GM21529 (cell line): ENCODE data around the gene CPNE1.

Experiments
- ATAC-seq: cut with Tn5 transposase; IDR thresholded peaks from one replicate; pipeline ENCODE4 v1.9.1; 2021; ENCODE audit not compliant: unreplicated experiment

The CPNE1 gene

GRCh38 chr20:35654415-35654814, 10.3 kb downstream of the CPNE1 start:
- no peak for ATAC-seq

GRCh38 chr20:35653893-35654292, 10.8 kb downstream of the CPNE1 start:
- ATAC-seq = no peak

- ATAC-seq = no peak
Measured at GRCh38 chr20:35653430-35653734, 11.3 kb downstream of the CPNE1 start.

GRCh38 chr20:35652641-35653429, 11.9 kb downstream of the CPNE1 start:
- ATAC-seq = no peak

- no peak for ATAC-seq
Measured at GRCh38 chr20:35651958-35652357, 12.7 kb downstream of the CPNE1 start.

- ATAC-seq = no peak
Measured at GRCh38 chr20:35650632-35651031, 14.1 kb downstream of the CPNE1 start.

GRCh38 chr20:35648836-35649235, 15.9 kb downstream of the CPNE1 start:
- no peak for ATAC-seq

GRCh38 chr20:35644806-35645205, 19.9 kb downstream of the CPNE1 start:
- ATAC-seq = no peak

GRCh38 chr20:35643045-35643444, 21.7 kb downstream of the CPNE1 start:
- no peak for ATAC-seq

- no peak for ATAC-seq
Measured at GRCh38 chr20:35641743-35642142, 23.0 kb downstream of the CPNE1 start.

- no peak for ATAC-seq
Measured at GRCh38 chr20:35640724-35641123, 24.0 kb downstream of the CPNE1 start.

GRCh38 chr20:35638751-35639150, 25.9 kb downstream of the CPNE1 start:
- ATAC-seq = no peak

GRCh38 chr20:35637276-35637675, 27.4 kb downstream of the CPNE1 start:
- ATAC-seq = no peak

GRCh38 chr20:35636095-35636494, 28.6 kb downstream of the CPNE1 start:
- no peak for ATAC-seq

- no peak for ATAC-seq
Measured at GRCh38 chr20:35635652-35636051, 29.0 kb downstream of the CPNE1 start.

- no peak for ATAC-seq
Measured at GRCh38 chr20:35632539-35633115, 32.1 kb downstream of the CPNE1 start.

- ATAC-seq = no peak
Measured at GRCh38 chr20:35630636-35631035, 34.1 kb downstream of the CPNE1 start.

GRCh38 chr20:35629427-35630145, 35.1 kb downstream of the CPNE1 start:
- ATAC-seq = no peak

- no peak for ATAC-seq
Measured at GRCh38 chr20:35627121-35627520, 37.6 kb downstream of the CPNE1 start.

- no peak for ATAC-seq
Measured at GRCh38 chr20:35626386-35627001, 38.2 kb downstream of the CPNE1 start.

GRCh38 chr20:35625584-35626385, 38.9 kb downstream of the CPNE1 start:
- no peak for ATAC-seq
